Coronary artery (tissue), 2 donors: ENCODE measurements around the gene EFCAB8.

Experiments
- DNase-seq: peaks from one replicate; pipeline ENCODE4 v3.0.0-alpha.2; 2017; ENCODE audit warnings: low spot score
- H3K27ac ChIP-seq, 2 donors: fragments of 200-600 bp; sonication (generic); one replicate each; pipeline ENCODE4 v1.5.1; 2016 to 2019
- H3K4me3 ChIP-seq: fragments of 200-600 bp; sonication (generic); 2 replicates; pipeline ENCODE4 v1.5.1; 2016; ENCODE audit warnings: mild to moderate bottlenecking, moderate library complexity
- TF ChIP-seq, protein P1 (sequence below): fragments of 200-600 bp; sonication (generic); IDR thresholded peaks from one replicate; pipeline ENCODE4 v1.5.1; 2019; ENCODE audit warnings: antibody characterized with exemption

The EFCAB8 gene

GRCh38 chr20:32908334-32909292, 49.9 kb downstream of the EFCAB8 start:
- Histone ChIP-seq H3K4me3 (no peak overlapping the region), H3K27ac (no peak overlapping the region)
- DNase-seq = no peak
- TF ChIP-seq, protein P1, sequence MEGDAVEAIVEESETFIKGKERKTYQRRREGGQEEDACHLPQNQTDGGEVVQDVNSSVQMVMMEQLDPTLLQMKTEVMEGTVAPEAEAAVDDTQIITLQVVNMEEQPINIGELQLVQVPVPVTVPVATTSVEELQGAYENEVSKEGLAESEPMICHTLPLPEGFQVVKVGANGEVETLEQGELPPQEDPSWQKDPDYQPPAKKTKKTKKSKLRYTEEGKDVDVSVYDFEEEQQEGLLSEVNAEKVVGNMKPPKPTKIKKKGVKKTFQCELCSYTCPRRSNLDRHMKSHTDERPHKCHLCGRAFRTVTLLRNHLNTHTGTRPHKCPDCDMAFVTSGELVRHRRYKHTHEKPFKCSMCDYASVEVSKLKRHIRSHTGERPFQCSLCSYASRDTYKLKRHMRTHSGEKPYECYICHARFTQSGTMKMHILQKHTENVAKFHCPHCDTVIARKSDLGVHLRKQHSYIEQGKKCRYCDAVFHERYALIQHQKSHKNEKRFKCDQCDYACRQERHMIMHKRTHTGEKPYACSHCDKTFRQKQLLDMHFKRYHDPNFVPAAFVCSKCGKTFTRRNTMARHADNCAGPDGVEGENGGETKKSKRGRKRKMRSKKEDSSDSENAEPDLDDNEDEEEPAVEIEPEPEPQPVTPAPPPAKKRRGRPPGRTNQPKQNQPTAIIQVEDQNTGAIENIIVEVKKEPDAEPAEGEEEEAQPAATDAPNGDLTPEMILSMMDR = no peak

GRCh38 chr20:32909451-32909850, 50.7 kb downstream of the EFCAB8 start:
- DNase-seq = no peak
- TF ChIP-seq, protein P1 = no peak
- Histone ChIP-seq H3K4me3 (no peak overlapping the region), H3K27ac (no peak overlapping the region)

DNA sequence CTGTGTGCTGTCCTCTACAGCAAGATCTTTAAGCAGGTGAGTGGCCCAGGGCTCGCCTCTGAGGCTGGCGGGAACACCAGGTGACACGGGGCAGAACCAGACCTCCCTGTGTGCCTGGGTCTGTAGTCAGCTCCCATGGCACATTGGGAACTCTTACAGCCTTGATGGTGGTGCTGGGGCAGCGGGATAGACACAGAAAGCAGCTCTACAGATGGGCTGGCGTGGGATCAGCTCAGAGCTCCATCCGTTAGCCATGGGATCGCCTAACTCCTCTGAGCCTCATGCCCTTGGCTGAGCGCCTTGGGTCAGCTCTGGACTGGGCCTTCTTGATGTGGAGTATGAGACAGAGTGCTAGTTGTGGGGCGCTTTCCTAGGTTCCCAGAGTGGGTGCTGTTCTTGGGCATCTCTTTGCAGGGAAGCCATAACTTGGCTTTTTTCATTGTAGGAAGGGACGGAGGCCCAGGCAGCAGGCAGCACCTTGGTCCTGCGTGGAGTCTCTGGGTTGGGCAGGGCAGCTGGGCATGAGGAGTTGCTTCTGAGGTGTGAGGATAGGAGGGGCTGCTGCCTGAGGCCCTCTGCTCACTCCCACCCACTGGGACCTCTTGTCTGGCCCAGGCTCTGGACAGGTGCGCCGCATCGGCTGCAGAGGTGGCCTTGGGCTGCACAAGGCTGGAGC, 51.3 kb downstream of the EFCAB8 start:
- no peak for DNase-seq
- no peak overlapping the region for H3K4me3 ChIP-seq
- TF ChIP-seq, protein P1 = no peak
- no peak overlapping the region for H3K27ac ChIP-seq

DNA sequence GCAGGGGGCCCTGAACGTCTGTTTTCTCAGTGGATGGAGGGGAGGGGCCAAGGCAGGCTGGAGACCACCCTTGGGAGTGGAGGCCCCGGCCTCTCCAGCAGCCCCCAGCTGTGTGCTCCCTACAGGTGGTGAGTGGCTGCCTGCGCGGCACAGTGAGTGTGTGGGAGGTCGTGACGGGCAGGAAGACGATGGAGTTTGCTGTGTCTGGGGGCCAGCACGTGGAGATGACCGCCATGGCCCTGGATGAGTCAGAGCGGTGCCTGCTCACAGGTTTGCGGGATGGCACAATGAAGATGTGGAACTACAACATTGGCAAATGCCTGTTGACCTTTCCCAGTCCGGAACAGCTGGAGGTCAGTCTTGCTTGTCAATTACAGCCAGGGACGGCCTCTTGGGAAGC, 52.6 kb downstream of the EFCAB8 start:
- DNase-seq = no peak
- TF ChIP-seq, protein P1 = no peak
- Histone ChIP-seq H3K4me3 (no peak overlapping the region), H3K27ac (no peak overlapping the region)

DNA sequence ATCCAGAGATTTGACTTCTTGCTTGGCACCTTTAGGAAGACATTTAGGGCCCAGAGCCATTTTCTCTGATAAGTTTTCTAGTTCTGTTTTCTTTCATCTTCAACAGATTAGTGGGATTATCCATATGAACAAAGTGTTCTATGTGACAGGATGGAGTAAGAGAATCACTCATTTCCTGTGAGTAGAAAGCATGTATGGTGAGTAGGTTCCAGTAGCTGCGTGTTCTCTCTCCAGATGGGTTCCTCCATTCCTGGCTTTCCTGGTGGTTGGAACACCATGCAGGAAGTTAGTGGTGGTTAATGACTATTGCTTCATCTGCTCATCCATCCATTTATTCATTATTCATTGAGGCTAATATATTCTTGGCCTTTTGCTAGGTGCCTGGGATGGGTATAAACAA, 54.0 kb downstream of the EFCAB8 start:
- no peak for DNase-seq
- TF ChIP-seq, protein P1 = no peak
- Histone ChIP-seq H3K27ac (no peak overlapping the region), H3K4me3 (no peak overlapping the region)

GRCh38 chr20:32914031-32914430, 55.3 kb downstream of the EFCAB8 start:
- no peak overlapping the region for H3K4me3 ChIP-seq
- no peak for DNase-seq
- H3K27ac ChIP-seq = no peak overlapping the region
- TF ChIP-seq, protein P1 = no peak
